GM03348 (cell line): Measurements from ENCODE around the gene BCL2L1.
"Not testable (repeated sequence)": the region's sequence is repeated elsewhere in the genome, so short reads cannot be mapped to it uniquely, and the experiment has no call there.

Experiments
- DNase-seq: peaks from one replicate; pipeline ENCODE4 v3.0.0; 2012; ENCODE audit warnings: low spot score

Gene BCL2L1

GRCh38 chr20:31722257-31723068 lies at the start of gene BCL2L1:
Gene BCL2L1, minus strand, starts transcription at chr20:31722868. Its CDS starts 650 bp downstream, at chr20:31722218.
- DNase-seq: peak; percentile 91

GRCh38 chr20:31770243-31770642 lies 47.6 kb upstream of the BCL2L1 start:
- DNase-seq: no peak

GRCh38 chr20:31769681-31770080 lies 47.0 kb upstream of the BCL2L1 start:
- no peak for DNase-seq

- DNase-seq: no peak
These were observed 45.1 kb upstream of the BCL2L1 start for GRCh38 chr20:31767805-31768204.

- peak; percentile 50 for DNase-seq
These were observed 42.1 kb upstream of the BCL2L1 start for GRCh38 chr20:31764641-31765305.

- no peak for DNase-seq
These were observed 38.0 kb upstream of the BCL2L1 start for GRCh38 chr20:31760519-31761240.

- no peak for DNase-seq
These were observed 37.3 kb upstream of the BCL2L1 start for GRCh38 chr20:31759836-31760518.

- no peak for DNase-seq
These were observed 36.3 kb upstream of the BCL2L1 start for GRCh38 chr20:31758991-31759390.

GRCh38 chr20:31758521-31758920 lies 35.9 kb upstream of the BCL2L1 start:
- DNase-seq: no peak

- DNase-seq: no peak
These were observed 34.6 kb upstream of the BCL2L1 start for GRCh38 chr20:31757254-31757653.

GRCh38 chr20:31751126-31751525 lies 28.5 kb upstream of the BCL2L1 start:
- DNase-seq: peak; percentile 81

- no peak for DNase-seq
These were observed 26.6 kb upstream of the BCL2L1 start for GRCh38 chr20:31749223-31749622.

GRCh38 chr20:31747640-31748039 lies 25.0 kb upstream of the BCL2L1 start:
- peak; percentile 18 for DNase-seq

GRCh38 chr20:31747028-31747427 lies 24.4 kb upstream of the BCL2L1 start:
- DNase-seq: not testable (repeated sequence)

GRCh38 chr20:31746068-31746878 lies 23.6 kb upstream of the BCL2L1 start:
- no peak for DNase-seq

GRCh38 chr20:31740656-31741323 lies 18.1 kb upstream of the BCL2L1 start:
- DNase-seq: no peak

GRCh38 chr20:31740208-31740607 lies 17.5 kb upstream of the BCL2L1 start:
- peak; percentile 31 for DNase-seq

- DNase-seq: no peak
These were observed 16.9 kb upstream of the BCL2L1 start for GRCh38 chr20:31739550-31739977.

GRCh38 chr20:31738729-31739549 lies 16.3 kb upstream of the BCL2L1 start, which contains the start of gene TPX2:
Gene TPX2, plus strand, starts transcription at chr20:31739290. Its CDS starts 18,187 bp downstream, at chr20:31757477.
- DNase-seq: peak; percentile 97

GRCh38 chr20:31731321-31731717 lies 8.7 kb upstream of the BCL2L1 start:
- no peak for DNase-seq
